HCT116 (cell line): Measurements from ENCODE around the gene KRAS. TPM values are rescaled to one million over a fixed set of nuclear protein-coding genes. Genes with fewer than 3 reads are reported as not detected.

Experiments used
- ATAC-seq: fragments of 200-7000 bp; cut with Tn5 transposase; 2 replicates; pipeline ENCODE4 v1.9.1; 2020; ENCODE audit warnings: mild to moderate bottlenecking, moderate library complexity
- BruUV-seq: library from RNA; stranded (reverse); fragments of 400-500 nt; replicated peaks from 2 replicates; lab custom pipeline; 2021; lab: Mats Ljungman, UMichigan
- CTCF ChIA-PET: fragments of 300-600 bp; sonication (Branson Sonifier 250); formaldehyde crosslinking; loops from one replicate; lab custom pipeline; 2021; ENCODE audit warnings: antibody characterized with exemption; lab: Charles Lee
- POLR2A ChIA-PET: fragments of 300-600, 350-600 bp; sonication (Branson Sonifier 250); formaldehyde crosslinking; loops from one replicate; lab custom pipeline; 2021; ENCODE audit warnings: antibody characterized with exemption; lab: Charles Lee
- RAD21 ChIA-PET, 2 experiments: fragments of 300-600 bp; sonication (Branson Sonifier 250); formaldehyde crosslinking; loops; one replicate each; lab custom pipeline; 2023; ENCODE audit warnings: low total read pairs in 2 of 2; ENCODE audit not compliant: uncharacterized antibody in 2 of 2, unreplicated experiment in 2 of 2, low non-redundant PET in 1 of 2; lab: Charles Lee
- DNase-seq: peaks from one replicate; pipeline ENCODE4 v3.0.0-alpha.2; 2010; ENCODE audit warnings: low read depth, low spot score
- H2AFZ ChIP-seq: fragments of 200-600 bp; shearing (Covaris generic), sonication (generic); 2 replicates; pipeline ENCODE4 v1.6.1; 2017; ENCODE audit warnings: low read depth, mixed run types, mixed read lengths, antibody characterized with exemption, low read length; ENCODE audit not compliant: poor library complexity, severe bottlenecking
- H3K27ac ChIP-seq: 2 replicates; pipeline ENCODE4 v1.5.1; 2012; ENCODE audit warnings: low read depth, low read length
- H3K27me3 ChIP-seq: fragments of 200-600 bp; sonication (generic); 2 replicates; pipeline ENCODE4 v1.6.1; 2016; ENCODE audit warnings: mixed run types, low read length, mixed read lengths; ENCODE audit not compliant: insufficient read depth
- H3K36me3 ChIP-seq, 2 experiments: fragments of 200-500 bp in 1 of 2; fragments of 200-600 bp in 1 of 2; sonication (Bioruptor generic) in 1 of 2; sonication (generic) in 1 of 2; 2 replicates each; pipeline versions ENCODE4 v1.5.1 to v1.6.1; 2014 to 2016; ENCODE audit warnings: low read length in 2 of 2, inconsistent platforms in 1 of 2, mixed read lengths in 1 of 2, mixed run types in 1 of 2; ENCODE audit not compliant: insufficient read depth in 2 of 2, control insufficient read depth in 1 of 2
- H3K4me1 ChIP-seq, 2 experiments: fragments of 200-600 bp in 1 of 2; sonication (generic) in 1 of 2; 2 replicates each; pipeline versions ENCODE4 v1.5.1 to v1.6.1; 2012 to 2017; ENCODE audit warnings: low read length in 2 of 2, inconsistent platforms in 1 of 2, mild to moderate bottlenecking in 1 of 2, mixed read lengths in 1 of 2, mixed run types in 1 of 2, moderate library complexity in 1 of 2; ENCODE audit not compliant: insufficient read depth in 2 of 2, control insufficient read depth in 1 of 2
- H3K4me2 ChIP-seq: fragments of 200-600 bp; sonication (generic); 2 replicates; pipeline ENCODE4 v1.6.1; 2017; ENCODE audit warnings: mixed run types, low read length, mixed read lengths
- H3K4me3 ChIP-seq, 2 experiments: fragments of 200-600 bp in 1 of 2; sonication (generic) in 1 of 2; replicated peaks in 1 of 2; 2 replicates each; pipeline ENCODE4 v1.5.1; 2011 to 2016; ENCODE audit warnings: low read length in 2 of 2, control low read depth in 1 of 2, low read depth in 1 of 2, mild to moderate bottlenecking in 1 of 2, mixed read lengths in 1 of 2, mixed run types in 1 of 2
- H3K79me2 ChIP-seq: fragments of 200-600 bp; sonication (generic); 2 replicates; pipeline ENCODE4 v1.6.1; 2017; ENCODE audit warnings: mild to moderate bottlenecking, mixed run types, low read length, moderate library complexity, mixed read lengths; ENCODE audit not compliant: insufficient read depth
- H3K9ac ChIP-seq: fragments of 200-600 bp; sonication (generic); 2 replicates; pipeline ENCODE4 v1.6.1; 2016; ENCODE audit warnings: low read length, mixed read lengths
- H3K9me2 ChIP-seq: fragments of 200-600 bp; sonication (generic), shearing (Covaris generic); 2 replicates; pipeline ENCODE4 v1.6.1; 2017; ENCODE audit warnings: mixed run types, mild to moderate bottlenecking, moderate library complexity; ENCODE audit not compliant: insufficient read depth
- H3K9me3 ChIP-seq, 2 experiments: fragments of 200-500 bp in 1 of 2; fragments of 200-600 bp in 1 of 2; sonication (Bioruptor generic) in 1 of 2; sonication (generic) in 1 of 2; 2 replicates each; pipeline ENCODE4 v1.6.1; 2014 to 2017; ENCODE audit warnings: low read length in 2 of 2, mixed read lengths in 2 of 2, inconsistent platforms in 1 of 2, low read depth in 1 of 2, mild to moderate bottlenecking in 1 of 2, mixed run types in 1 of 2, moderate library complexity in 1 of 2; ENCODE audit not compliant: control insufficient read depth in 1 of 2, insufficient read depth in 1 of 2
- H4K20me1 ChIP-seq: fragments of 200-600 bp; sonication (generic), shearing (Covaris generic); 2 replicates; pipeline ENCODE4 v1.6.1; 2017; ENCODE audit warnings: mixed run types, mild to moderate bottlenecking, moderate library complexity; ENCODE audit not compliant: insufficient read depth
- CEBPB ChIP-seq: IDR thresholded peaks from 2 replicates; pipeline ENCODE4 v1.6.1; 2012; ENCODE audit warnings: low read depth
- JUND ChIP-seq: IDR thresholded peaks from 2 replicates; pipeline ENCODE4 v1.6.1; 2012
- POLR2A ChIP-seq: IDR thresholded peaks from 2 replicates; pipeline ENCODE4 v1.7.0; 2011; ENCODE audit warnings: borderline replicate concordance; ENCODE audit not compliant: insufficient read depth, insufficient read length; ENCODE audit errors: extremely low read depth
- RAD21 ChIP-seq: IDR thresholded peaks from 2 replicates; pipeline ENCODE4 v1.6.1; 2012; ENCODE audit warnings: low read depth, mild to moderate bottlenecking
- TCF7L2 ChIP-seq: IDR thresholded peaks from 2 replicates; pipeline ENCODE4 v1.7.0; 2011; ENCODE audit warnings: borderline replicate concordance, inconsistent platforms; ENCODE audit not compliant: insufficient read depth, insufficient read length; ENCODE audit errors: extremely low read depth
- intact Hi-C: fragments of 100-400 bp; cut with micrococcal nuclease; formaldehyde crosslinking; loops from 2 replicates; pipeline ENCODE4 v1.10.0; 2022
- total RNA-seq: library from RNA; stranded (reverse); gene quantifications from one replicate; pipeline ENCODE4 v1.2.1, GENCODE V29; 2021; ENCODE audit not compliant: unreplicated experiment
- TF ChIP-seq, protein P1 (sequence below), 3 experiments: fragments of 200-600 bp in 1 of 3; sonication (generic) in 1 of 3; IDR thresholded peaks in 2 of 3; conservative IDR thresholded peaks in 1 of 3; 2 replicates each; pipeline ENCODE4 v1.5.1; 2012 to 2017; ENCODE audit warnings: low read depth in 2 of 3, low read length in 2 of 3, antibody characterized with exemption in 1 of 3, borderline replicate concordance in 1 of 3, control low read depth in 1 of 3, mild to moderate bottlenecking in 1 of 3, mixed read lengths in 1 of 3, mixed run types in 1 of 3, moderate library complexity in 1 of 3; ENCODE audit not compliant: insufficient read depth in 1 of 3
- TF ChIP-seq, protein P2 (sequence below): IDR thresholded peaks from 2 replicates; pipeline ENCODE4 v1.6.1; 2012; ENCODE audit warnings: low read depth

The KRAS gene
- total RNA-seq, 1 experiment from 2014 or later = 37.5 TPM

DNA sequence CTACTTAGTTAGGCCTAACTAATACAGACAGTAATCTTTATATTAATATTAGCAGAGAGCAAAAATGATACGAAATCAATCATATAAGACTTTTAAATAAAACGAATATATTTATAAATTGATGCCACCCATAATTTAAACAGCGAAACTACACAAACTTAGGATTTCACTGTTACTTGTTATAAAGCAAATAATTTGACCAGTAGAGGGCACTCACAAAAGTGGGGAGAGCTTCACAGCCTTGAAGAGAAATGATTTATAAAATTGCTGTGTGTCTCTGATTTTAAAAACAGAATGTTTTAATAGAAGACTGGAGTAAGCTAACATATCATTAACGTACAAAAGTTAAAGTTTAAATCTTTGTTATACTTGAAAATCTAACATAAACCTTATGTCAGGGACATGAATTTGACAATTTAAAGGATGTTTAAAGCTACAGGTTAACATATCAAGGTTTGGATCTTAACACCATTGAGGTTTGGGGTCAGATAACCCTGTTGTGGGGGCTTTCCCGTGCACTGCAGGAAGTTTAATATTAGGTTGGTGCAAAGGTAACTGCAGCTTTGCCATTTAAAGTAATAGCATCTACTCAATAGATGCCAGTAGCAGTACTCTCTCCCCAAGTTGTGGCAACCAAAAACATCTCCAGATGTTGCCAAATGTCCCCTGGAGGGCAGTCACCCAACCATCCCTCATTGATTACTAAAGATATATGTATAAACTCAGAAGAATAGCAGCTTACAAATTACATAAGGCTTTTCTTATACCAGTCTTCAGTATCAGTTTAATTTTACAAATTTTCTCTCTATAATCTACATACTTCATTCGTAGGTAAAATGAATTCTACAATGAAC, 9.3 kb downstream of the KRAS start:
- intact Hi-C loops = loop anchor here (1.0 to 10.0 kb wide), 3 partner anchors 146 to 803 kb away; partner anchors contain the start of gene LMNTD1
- H3K9me2 ChIP-seq = no peaks in the 10 kb centered on the region
- peaks cover 73% of the 10 kb centered on the region for H3K79me2 ChIP-seq
- ATAC-seq (no peak), DNase-seq (peak; percentile 18)
- H3K4me2 ChIP-seq = no peak overlapping the region
- no peaks in the 10 kb centered on the region; the same call in 1 of the 2 replicates for H4K20me1 ChIP-seq
- TF ChIP-seq TCF7L2 (no peak), JUND (no peak), RAD21 (peak; percentile 58), POLR2A (no peak), CEBPB (0 out of 2 replicates have a peak, but pooled peaks have one; percentile 12)
- TF ChIP-seq, protein P1, sequence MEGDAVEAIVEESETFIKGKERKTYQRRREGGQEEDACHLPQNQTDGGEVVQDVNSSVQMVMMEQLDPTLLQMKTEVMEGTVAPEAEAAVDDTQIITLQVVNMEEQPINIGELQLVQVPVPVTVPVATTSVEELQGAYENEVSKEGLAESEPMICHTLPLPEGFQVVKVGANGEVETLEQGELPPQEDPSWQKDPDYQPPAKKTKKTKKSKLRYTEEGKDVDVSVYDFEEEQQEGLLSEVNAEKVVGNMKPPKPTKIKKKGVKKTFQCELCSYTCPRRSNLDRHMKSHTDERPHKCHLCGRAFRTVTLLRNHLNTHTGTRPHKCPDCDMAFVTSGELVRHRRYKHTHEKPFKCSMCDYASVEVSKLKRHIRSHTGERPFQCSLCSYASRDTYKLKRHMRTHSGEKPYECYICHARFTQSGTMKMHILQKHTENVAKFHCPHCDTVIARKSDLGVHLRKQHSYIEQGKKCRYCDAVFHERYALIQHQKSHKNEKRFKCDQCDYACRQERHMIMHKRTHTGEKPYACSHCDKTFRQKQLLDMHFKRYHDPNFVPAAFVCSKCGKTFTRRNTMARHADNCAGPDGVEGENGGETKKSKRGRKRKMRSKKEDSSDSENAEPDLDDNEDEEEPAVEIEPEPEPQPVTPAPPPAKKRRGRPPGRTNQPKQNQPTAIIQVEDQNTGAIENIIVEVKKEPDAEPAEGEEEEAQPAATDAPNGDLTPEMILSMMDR (IDR thresholded peaks at IDR 0.05 in 2 of 3, conservative IDR thresholded peaks at IDR 0.05 in 1 of 3; ENCODE audit: borderline replicate concordance in 1 of 3, insufficient read depth in 1 of 3, low read depth in 2 of 3, low read length in 2 of 3) = peak; percentile 39 to 72 (median 63); a peak in 5 of 6 replicates
- TF ChIP-seq, protein P2, sequence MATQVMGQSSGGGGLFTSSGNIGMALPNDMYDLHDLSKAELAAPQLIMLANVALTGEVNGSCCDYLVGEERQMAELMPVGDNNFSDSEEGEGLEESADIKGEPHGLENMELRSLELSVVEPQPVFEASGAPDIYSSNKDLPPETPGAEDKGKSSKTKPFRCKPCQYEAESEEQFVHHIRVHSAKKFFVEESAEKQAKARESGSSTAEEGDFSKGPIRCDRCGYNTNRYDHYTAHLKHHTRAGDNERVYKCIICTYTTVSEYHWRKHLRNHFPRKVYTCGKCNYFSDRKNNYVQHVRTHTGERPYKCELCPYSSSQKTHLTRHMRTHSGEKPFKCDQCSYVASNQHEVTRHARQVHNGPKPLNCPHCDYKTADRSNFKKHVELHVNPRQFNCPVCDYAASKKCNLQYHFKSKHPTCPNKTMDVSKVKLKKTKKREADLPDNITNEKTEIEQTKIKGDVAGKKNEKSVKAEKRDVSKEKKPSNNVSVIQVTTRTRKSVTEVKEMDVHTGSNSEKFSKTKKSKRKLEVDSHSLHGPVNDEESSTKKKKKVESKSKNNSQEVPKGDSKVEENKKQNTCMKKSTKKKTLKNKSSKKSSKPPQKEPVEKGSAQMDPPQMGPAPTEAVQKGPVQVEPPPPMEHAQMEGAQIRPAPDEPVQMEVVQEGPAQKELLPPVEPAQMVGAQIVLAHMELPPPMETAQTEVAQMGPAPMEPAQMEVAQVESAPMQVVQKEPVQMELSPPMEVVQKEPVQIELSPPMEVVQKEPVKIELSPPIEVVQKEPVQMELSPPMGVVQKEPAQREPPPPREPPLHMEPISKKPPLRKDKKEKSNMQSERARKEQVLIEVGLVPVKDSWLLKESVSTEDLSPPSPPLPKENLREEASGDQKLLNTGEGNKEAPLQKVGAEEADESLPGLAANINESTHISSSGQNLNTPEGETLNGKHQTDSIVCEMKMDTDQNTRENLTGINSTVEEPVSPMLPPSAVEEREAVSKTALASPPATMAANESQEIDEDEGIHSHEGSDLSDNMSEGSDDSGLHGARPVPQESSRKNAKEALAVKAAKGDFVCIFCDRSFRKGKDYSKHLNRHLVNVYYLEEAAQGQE = no peak
- H3K4me1 ChIP-seq = no peaks in the 10 kb centered on the region
- no peak overlapping the region for H3K4me3 ChIP-seq
- POLR2A ChIA-PET = interaction anchor here (1.1 to 1.5 kb wide), 3 partner anchors 10 to 146 kb away, joined by 3 to 6 read pairs (median 4); partner anchors contain the start of gene KRAS
- CTCF ChIA-PET = interaction anchor here (0.9 to 2.1 kb wide), 12 partner anchors 10 to 316 kb away, joined by 3 to 16 read pairs (median 6); partner anchors contain the start of genes DNAI7, ETFRF1 and KRAS
- BruUV-seq = no TSS peak
- H2AFZ ChIP-seq = no peak overlapping the region
- 0 out of 4 replicates have a peak, but pooled peaks cover 0 to 4% of the 10 kb centered on the region in 2 experiments for H3K36me3 ChIP-seq
- RAD21 ChIA-PET = interaction anchor here (0.5 to 1.1 kb wide), 4 partner anchors 71 to 165 kb away, joined by 3 to 6 read pairs (median 4); no protein-coding TSS in a partner anchor
- H3K9ac ChIP-seq = no peak overlapping the region
- H3K9me3 ChIP-seq = no peaks in the 10 kb centered on the region
- H3K27ac ChIP-seq = no peak overlapping the region
- H3K27me3 ChIP-seq = no peaks in the 10 kb centered on the region
